GF-D8 (cell line): Measurements from ENCODE around the gene SPECC1.
"Not testable (repeated sequence)": the region's sequence is repeated elsewhere in the genome, so short reads cannot be mapped to it uniquely, and the experiment has no call there.

Source experiments
- DNase-seq: peaks from one replicate; lab custom pipeline; 2025; lab: John Stamatoyannopoulos, UW

The SPECC1 gene

DNA sequence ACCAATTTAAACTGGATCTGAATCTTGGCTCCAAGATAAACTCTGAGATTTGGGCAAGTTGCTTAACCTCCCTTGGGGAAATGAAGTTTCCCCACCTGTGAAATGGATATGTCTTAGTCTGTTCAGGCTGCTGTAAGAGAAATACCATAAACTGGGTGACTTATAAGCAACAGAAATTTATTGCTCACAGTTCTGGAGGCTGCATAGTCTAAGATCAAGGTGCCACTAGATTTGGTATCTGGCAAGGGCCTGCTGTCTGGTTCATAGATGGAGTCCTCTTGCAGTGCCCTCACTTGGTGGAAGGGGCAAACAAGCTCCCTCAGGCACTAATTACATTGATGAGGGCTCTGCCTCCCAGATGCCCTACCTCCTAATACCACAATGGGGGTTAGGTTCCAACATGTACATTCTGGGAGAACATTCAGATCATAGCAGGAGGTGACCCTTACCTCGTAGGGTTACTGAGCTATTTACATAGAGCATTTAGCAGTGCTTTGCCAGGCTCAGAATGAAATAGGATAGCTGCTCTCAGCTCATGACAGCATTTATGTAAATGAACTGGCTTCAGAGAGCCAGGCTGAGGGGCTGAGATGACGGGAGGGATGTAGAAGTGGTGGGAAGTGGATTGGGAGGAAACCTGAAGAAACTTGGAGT, 83.9 kb downstream of the SPECC1 start:
- DNase-seq: no peak

DNA sequence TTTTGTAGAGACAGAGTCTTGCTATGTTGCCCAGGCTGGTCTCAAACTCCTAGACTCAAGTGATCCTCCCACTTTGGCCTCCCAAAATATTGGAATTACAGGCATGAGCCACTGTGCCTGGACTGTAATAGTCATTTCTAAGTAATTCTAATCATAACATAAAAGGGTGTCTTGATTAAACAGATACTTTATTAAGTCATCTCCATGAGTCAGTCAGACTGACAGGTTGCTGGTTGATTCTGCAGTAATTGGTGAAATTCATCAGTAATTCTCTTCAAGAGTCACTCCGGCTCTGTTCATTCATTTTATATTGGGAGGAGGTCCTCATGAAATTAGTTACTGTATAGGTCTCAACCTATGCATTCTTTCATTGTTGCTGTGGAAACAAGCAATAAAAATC, 85.6 kb downstream of the SPECC1 start:
- no peak for DNase-seq

DNA sequence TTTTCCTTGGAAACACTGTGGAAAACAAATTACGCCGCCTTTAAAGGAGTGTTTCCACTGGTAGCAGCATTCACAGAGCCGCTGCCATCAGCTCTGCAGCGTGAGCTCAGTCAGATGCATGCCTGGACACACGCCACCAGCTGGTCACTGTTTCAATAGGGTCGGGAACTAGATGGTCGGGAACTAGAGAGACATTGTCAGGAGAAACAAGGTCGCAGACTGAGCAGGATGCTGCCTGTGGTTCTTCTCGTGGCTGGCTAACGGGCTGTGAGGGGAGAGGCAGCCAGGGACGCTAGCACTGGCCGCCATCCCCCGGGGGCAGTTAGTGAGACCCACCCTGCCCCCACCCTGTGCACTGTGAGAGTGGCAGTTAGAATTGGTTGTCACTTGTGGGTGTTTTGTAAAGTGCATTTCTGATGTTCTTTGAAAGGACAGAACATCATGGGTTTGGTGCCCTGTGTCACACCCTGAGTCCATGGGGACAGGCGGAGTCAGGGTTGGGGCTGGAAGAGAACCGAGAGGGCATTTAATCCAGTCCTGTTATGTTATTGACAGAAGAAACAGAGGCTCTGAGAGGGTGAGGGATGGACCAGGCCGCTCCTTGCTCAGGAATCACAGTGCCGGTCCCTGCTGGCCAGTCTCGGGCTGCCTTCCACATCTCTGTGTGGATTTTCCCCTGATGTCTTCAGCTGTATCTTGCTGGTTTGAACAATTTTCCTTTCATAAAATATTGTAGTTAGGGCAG, 86.3 kb downstream of the SPECC1 start:
- DNase-seq: no peak

DNA sequence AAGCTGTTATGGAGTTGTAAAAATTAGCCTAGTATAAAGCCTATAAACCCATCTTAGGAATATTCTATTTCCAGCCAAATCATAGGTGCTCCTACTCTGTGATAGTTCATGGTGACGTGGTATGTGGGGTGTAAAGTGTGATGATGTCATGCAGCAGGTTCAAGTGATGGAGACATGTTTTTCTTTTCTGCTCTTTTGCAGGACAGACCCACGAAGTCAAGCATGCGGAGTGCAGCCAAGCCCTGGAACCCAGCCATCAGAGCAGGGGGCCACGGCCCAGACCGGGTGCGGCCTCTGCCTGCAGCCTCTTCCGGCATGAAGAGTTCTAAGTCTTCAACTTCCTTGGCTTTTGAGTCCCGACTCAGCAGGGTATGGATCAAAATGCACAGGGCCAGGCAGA, 87.3 kb downstream of the SPECC1 start:
- no peak for DNase-seq

DNA sequence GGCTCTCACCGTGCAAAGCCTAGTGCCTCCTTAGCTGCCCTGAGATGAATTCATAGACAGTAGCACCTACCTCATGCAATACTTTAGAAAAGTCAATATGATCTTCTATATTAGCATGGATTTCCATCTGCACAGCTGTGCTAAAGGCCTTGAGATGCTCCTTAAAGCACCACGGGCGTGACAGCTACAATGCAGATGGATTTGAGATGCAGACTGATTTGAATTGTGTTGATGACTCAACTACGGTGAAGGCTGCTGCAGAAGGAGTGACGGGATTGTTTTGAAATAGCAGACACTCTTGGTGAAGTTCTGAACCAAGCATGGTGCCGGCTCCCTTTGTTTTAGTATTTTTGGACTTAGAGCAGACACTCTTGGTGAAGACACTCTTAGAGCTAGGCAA, 88.2 kb downstream of the SPECC1 start:
- no peak for DNase-seq

DNA sequence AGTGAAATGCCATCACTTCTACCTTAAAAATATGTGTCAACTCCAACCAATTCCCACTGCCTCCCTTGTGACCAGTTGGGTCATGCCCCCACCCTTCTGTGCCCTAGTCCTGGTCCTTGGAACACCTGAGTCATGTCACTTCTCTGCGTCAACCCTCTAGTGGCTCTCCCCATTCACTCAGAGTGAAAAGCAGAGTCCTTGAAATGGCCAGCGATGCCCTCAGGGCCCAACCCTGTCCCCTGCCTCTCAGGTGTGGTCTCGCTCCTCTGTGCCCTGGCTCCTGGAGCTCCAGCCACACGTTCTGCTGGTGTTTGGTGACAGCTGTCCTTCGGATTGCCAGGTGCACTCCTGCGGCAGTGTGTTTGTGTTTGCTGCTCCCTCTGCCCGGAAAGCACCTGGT, 89.2 kb downstream of the SPECC1 start:
- DNase-seq: no peak

DNA sequence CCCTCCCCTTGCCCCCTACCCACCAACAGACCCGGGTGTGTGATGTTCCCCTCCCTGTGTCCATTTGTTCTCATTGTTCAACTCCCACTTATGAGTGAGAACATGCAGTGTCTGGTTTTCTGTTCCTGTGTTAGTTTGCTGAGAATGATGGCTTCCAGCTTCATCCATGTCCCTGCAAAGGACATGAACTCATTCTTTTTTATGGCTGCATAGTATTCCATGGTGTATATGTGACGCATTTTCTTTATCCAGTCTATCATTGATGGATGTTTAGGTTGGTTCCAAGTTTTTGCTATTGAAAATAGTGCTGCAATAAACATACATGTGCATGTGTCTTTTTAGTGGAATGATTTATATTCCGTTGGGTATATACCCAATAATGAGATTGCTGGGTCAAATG, 91.6 kb downstream of the SPECC1 start:
- DNase-seq: not testable (repeated sequence)

DNA sequence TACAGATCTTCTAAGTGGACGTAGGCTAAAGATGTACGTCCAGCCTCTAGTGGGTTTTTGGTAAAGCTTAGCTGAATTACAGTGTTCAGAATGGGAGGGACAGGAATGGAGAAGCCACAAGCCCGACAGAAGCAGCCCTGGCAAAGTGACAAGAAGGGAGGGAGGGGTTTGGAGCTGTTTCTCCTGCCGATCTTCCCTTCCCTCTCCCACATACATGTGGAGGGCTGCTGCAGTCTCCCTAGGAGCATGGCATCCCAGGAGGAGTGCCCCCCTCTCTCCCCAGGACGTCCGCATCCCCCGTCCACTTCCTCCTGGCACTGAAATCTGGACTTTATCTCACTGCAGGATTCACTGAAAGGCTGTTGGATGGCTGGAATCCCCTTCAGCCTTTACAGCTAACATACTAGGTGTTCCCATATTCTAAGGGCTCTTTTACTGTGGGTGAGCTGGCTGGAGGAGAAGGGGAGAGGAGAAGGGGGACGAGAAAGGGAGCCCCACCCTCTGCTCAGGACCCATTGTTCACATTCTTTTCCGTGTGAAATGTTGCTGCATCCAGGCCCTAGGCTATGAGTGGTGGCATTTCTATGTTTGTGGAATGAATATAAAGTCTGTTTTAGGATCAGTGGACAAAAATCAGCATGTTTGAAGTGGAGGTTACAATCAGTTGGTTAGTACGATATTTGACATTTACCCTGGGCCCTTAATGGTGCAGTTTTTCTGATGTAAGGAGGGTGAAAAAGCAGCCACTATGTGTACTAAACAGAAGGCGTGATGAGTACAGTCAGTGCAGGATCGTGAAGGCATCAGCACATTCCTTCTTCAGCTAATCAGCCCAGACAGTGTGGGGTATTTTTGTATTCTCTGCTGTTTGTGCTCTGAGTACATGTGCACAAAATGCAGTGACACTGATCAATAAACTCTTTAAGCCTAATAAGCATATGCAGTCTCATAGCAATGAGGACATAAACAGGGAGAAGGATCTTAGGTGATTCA, 94.6 kb downstream of the SPECC1 start:
- no peak for DNase-seq

DNA sequence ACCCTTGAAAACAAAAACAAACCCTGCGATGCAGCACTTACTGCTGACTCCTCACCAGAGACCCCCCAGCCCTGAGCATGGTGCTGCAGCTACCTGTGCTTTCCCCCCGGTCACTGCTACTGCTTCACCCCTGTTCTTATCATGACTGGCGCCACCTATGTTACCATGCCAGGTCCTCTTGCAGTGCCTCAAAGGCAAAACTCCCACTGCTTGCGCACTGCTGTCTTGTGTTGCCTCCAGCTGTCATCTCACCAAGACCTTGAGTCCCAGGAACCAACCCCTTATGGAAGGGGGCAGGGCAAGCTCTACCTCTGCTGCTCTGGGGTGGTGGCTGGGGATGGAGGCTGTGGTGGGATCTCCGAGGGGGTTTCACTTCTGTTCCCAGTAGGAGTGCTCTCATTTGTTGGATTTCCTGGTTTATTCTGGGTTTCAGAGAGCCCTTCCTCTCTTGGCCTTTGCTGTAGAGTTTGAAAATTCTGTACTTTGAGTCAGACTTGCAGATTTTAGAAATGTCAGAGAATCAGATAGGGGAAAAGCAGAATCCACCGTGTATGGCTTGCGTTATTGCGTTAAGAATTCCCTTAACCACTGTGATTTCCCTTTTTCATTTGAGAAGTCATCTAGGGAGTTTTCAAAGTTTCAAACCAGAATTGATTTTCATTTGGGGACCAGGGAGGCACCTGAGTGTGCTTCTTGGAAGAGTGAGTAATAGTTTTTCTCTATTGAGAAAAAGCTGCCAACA, 96.6 kb downstream of the SPECC1 start:
- no peak for DNase-seq

DNA sequence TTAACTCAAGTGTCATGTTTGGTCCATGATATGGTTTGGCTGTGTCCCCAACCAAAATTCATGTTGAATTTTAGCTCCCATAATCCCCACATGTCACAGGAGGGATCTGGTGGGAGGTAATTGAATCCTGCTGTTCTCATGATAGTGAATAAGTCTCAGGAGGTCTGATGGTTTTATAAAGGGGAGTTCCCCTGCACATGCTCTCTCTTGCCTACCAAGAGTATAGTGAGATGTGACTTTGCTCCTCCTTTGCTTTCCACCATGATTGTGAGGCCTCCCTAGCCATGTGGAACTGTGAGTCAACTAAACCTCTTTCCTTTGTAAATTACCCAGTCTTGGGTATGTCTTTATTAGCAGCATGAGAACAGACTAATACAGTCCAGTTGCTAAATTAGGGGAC, 97.3 kb downstream of the SPECC1 start:
- DNase-seq: not testable (repeated sequence)

DNA sequence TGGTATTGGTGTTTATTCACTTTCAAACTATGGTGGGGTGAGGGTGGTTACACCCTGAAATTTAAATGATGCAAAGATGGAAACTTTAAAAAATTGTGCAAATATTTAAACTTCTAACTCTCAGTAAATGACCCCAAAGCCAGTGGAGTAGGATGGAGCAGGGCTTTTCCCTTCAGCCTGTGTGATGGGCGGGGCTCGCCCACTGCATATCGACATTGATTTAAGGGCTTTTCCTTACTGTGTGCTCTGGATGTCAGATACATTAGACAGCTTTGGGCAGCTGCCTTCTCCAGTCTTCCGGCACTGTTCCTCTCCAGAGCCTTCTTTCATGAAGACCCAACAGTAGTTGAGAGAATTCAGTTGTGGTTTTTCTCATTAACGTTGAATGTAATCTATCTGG, 99.9 kb downstream of the SPECC1 start:
- no peak for DNase-seq

DNA sequence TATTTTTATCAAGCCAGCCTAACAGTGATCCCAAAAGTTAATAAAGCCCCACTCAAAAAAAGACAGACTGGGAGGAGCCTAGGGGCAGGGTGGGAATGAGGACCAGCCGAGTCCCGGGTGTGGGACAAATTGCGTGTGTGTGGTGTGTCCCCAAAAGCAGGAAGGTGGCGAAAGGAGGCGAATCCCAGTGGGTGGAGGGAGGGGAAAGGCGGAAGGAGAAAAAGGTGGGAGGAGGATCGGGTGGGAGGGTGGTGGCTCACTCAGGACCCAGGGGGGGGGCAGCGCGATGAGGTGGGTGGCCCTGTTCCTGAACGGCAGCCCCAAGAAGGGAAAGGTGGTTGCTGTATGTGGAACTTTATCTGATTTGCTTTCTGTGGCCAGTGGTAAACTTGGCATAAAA, 102.4 kb downstream of the SPECC1 start:
- DNase-seq: no peak

DNA sequence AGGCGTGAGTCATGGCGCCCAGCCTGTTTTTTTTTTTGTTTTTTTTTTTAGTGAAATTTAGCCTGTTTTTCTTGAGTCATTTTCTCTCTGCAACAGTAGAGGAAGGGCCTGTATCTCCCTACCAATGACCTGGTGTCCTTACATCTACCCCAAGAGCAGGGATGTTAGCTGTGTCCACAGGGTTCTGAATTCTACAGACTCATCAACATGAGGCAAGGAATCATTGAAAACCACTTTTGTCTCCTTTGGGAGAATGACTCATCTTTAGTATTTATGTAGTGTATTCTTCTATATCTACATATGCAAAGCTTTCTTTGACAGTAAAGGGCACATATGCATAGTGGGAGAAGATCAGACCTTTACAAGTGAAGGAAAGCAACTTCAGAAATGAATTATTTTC, 105.3 kb downstream of the SPECC1 start:
- no peak for DNase-seq

DNA sequence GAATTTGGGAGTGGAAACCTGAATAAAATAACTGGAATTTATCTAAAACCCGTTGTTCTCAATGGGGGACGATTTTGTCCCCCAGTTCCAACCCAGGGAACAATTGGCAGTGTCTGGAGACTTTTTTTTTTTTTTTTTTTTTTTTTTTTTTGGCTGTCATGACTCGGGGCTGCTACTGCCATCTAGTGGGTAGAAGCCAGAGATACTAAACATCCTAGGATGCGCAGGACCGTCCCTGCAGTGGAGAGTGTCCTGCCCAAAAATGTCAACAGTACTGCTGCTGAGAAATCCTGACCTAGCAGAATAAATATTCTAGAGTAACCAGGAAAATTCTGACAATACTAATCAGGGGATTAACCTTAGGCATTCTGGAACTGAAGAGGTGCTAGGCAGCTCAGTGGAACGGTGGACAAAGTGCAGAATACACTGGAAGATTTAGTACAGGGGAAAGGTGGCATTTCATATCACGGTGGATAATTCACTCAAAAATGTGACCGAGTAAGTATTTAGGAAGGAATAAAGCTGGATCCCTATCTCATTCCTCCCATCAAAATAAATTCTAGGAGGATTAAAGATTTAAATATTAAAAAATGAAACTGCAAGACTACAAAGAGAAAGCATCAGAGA, 107.6 kb downstream of the SPECC1 start:
- DNase-seq: no peak

DNA sequence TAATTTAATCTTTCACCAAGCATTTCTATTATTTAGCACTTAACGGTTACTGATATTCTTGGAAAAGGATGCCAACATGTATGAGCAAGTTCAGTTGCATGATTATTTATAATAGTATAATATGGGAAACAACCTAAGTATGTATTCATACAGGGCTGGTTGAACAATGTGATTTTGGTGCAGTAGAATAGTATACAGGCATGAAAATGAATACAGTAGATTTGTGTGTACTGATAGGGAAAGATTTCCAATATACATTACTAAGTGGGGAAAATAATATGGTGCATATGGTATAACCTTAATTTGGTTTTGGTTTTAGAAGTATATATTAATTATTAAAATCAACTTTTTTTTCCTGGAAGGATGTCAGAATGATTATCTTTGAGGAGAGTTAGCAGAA, 109.1 kb downstream of the SPECC1 start:
- no peak for DNase-seq

DNA sequence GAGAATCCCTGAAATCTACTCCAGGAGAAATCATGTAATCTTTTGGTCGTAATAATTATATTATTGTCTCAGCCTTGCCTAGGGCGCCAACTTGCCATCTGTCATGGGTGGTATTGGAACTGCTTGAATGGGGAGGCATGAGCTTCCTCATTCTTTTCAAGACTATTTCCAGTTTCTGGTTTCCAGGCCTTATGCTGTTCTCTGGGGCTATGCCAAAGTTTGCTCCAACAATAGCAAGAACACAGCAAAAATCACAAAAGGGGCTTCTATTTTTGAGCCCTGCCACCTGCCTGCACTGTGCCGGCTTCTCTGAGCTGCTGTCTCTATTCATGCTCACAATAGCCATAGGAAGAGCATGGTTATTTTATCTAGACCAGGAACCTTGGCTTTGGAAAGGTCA, 111.7 kb downstream of the SPECC1 start:
- no peak for DNase-seq

DNA sequence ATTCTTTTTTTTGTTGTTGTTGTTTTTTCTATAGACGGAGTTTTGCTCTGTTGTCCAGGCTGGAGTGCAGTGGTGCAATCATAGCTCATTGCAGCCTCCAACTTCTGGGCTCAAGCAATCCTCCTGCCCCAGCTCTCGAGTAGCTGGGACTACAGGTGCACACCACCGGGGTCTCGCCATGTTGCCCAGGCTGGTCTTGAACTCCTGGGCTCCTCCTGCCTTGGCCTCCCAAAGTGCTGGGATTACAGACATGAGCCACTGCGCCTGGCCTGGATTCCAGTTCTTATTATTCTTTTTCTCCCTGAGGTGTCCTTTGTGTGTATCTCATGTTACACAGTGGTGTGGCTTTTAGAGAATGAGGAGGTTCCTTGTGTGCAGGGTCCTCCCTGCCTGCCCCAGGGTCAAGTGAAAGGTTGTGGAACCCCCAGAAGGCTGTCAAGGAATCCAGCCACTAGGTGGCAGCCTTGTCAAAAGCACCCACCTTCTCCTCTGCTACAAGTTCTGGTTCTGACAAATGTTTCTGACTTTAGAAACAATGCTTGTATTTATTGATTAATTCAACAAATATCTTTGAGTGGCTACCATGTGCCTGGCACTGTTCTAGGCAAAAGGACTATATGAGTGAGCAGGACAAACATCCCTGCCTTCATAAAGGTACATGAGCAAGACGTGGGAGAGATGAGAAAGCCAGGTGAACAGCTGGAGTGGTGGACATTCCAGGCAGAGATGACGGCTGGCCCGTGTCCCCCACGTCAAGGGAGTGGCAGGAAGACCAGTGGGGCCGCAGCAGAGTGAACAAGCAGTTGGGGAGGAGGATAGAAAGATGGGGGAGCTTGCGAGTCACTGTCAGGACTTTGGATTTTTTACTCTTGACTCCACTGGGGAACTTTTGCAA, 112.4 kb downstream of the SPECC1 start:
- no peak for DNase-seq

DNA sequence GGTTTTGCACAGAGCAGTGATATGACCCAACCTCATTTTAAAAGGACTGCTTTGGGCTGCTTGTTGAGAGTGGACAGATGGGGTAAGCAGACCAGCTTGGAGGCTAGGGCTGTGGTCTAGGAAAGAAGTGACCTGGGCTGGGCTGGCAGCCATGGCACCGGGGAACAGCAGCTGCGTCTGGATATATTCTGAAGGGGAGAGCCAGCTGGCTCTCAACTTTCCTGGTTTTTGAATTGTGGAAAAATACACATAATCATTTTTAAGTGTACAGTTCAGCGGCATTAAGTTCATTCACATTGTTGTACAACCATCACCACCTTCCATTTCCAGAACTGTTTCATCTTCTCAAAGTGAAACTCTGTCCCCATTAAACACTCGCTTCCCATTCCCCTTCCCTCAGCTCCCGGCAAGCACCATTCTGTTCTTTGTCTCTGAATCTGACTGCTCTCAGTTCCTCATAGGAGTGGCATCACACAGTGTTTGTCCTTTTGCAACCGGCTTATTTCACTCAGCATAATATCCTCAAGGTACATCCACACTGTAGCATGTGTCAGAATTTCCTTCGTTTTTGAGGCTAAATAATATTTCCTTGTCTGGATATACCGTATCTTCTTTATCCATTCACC, 113.2 kb downstream of the SPECC1 start:
- no peak for DNase-seq

DNA sequence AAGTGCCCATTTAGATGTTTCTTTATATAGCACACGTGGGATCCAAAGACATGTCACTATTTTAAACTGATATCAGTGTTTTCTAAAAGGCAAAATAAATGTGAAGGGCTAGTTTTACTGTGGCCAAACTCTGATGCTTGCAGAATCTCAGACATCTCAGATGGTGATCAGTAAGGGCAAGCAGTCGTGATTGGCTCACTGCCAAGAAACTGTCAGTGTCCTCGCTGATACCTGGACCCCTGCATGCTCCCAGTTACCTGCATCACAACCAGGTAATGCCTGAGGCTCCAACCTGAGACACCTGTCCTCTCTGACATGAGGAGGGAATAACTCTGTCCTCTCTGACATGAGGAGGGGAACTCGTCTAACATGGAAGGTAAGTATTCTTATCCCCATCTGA, 114.0 kb downstream of the SPECC1 start:
- DNase-seq: no peak

DNA sequence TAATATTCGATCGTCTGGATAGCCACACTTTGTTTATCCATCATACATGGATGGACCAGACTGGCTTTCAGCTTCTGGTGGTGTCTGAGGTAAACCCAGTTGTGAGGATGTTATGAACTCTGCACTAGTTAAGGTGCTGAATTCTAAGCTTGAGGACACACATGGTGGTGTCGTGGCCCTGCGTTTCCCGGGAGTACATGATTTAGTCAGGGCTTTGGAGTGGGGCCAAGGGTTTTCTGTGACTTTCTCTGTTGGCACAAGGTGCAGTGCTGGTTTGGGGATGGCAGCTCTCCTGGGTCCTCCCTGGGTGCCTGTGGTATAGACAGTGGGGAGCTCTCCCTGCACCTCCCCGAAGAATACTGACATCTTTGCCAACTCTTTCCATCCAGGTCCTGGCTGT, 116.6 kb downstream of the SPECC1 start:
- DNase-seq: no peak
